Ramos (cell line): ENCODE data around the gene GLI2.

Experiments
- in situ Hi-C: fragments of 300-500 bp; cut with MboI; formaldehyde crosslinking; loops from one replicate; pipeline ENCODE4 v1.14.3; 2022; ENCODE audit warnings: low sequenced_read_pairs; ENCODE audit not compliant: unreplicated experiment

The GLI2 gene

DNA sequence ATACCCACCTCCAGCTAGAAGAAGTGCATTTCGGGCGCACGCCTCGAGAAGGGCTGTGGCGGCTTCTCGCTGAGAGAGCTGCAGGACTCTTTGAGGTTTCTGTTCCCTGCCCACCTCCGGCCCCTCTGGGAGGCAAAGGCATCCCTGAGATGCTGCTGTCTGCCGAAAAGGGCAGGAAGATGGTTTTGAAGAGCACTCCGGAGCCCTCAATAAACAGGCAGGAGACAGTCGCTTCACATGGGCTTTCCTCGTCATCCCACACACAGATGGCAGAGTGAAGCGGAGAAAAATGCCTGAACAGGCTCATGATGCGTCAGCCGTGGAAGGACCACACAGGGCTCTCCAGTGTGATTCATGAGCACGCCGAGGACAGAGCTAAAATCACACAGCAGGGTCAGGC lies 25.4 kb upstream of the GLI2 start:
- in situ Hi-C loops: no loop called here

DNA sequence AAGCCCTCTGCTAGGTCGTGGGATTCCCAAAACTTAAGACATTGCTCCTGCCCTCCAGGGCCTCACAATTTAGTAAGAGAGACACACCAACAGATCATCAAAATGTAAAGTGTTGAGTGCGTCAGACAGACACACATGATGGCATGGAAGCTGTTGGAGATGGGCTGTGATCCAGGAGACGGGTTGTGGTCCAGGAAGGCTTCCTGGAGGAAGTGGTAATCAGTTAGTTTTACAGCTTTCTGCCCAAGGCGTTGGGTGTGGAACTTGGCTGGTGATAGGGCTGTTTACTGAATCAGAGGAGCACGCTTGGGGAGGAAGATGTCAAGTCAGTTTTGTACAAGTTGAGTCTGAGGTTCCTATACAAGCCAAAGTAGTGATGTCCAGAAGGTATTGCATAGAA lies 24.0 kb upstream of the GLI2 start:
- in situ Hi-C loops: no loop called here

DNA sequence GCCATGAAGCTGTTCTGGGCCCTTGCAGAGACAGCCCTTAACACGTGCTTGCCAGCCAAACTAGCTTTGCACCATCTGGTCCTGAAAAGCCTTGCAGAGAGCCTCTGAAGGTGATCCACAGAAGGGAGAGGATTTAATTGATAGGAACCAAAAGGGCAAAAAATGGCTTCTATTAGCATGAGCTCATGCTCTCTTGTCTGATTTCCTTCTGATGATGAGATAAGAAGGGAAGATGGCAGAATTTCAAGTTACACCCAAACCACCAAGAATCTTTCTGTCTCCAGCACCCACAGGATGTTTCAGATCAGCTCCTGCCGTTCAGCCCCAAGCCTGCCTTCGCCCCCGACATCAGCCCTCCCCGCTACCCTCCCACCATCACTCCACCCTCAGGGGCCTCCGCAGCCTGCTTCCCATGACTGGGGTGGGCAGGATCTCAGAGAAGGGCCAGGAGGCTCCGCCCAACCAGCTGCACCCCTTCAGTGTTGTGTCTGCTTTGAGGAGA lies 23.4 kb upstream of the GLI2 start:
- in situ Hi-C loops: no loop called here

GRCh38 chr2:120715353-120715752 lies 20.3 kb upstream of the GLI2 start:
- in situ Hi-C loops: no loop called here

GRCh38 chr2:120715941-120716340 lies 19.7 kb upstream of the GLI2 start:
- in situ Hi-C loops: no loop called here

DNA sequence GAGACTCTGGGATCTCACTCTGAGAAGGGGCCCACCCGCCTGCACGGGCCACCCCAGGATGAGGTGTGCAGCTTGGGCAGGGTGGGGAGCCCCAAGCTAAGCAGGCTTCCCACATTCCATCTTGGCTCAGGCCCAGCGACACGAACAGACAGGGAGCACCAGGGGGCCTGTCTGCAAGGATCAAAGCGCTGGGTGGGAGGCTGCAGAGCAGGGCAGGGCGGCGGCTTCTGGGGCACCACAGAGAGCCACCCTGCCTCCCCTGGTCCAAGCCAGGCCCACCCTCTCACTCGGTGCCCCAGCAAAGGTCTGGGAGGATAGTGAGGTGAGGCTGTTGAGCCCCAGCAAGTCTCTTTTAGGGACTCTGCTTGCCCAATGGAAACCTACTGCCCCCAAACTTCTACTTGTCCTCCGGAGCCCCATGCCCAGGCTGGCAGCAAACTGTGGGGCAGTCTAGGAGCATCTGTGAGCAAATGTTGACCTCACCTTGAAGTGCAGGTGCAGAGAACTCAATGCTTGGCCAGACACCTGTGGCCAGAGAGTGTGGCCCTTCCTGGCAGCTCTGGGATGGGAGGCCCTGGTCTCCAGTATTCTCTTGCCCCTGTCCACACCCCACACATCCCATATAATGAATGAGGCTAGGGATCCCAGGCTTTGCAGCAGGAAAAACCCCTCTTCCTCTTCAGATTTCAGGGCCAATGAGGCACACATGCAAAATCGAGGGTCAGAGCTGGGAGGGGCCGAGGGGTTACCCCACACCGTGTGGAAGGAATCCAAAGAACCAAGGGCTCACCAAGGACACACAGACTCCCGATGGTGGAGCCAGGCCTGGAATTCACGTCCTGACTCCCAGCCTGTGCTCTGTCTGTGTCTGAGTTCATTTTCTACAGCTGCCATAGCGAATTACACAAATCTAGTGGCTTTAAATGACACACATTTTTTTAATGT lies 18.8 kb upstream of the GLI2 start:
- in situ Hi-C loops: no loop called here

GRCh38 chr2:120719491-120719890 lies 16.2 kb upstream of the GLI2 start:
- in situ Hi-C loops: no loop called here

DNA sequence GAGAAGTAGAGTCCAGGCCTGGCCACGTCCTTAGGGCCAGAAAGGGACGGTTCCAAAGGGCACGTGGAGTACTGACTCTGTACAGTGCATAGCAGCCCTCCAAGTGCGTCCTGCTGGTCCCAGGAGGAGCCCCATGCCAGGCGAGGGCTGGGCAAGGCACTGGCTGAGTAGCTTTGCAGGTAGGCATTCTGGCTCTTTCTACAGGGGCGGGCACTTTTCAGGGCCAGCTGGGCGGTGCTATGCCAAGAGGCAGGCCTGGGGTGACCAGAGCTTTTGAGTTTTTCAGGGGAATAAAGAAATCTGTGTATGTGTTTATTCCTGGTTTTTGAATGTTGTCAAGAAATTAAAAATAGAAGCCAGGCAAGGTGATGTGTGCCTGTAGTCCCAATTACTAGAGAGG lies 15.4 kb upstream of the GLI2 start:
- in situ Hi-C loops: no loop called here

DNA sequence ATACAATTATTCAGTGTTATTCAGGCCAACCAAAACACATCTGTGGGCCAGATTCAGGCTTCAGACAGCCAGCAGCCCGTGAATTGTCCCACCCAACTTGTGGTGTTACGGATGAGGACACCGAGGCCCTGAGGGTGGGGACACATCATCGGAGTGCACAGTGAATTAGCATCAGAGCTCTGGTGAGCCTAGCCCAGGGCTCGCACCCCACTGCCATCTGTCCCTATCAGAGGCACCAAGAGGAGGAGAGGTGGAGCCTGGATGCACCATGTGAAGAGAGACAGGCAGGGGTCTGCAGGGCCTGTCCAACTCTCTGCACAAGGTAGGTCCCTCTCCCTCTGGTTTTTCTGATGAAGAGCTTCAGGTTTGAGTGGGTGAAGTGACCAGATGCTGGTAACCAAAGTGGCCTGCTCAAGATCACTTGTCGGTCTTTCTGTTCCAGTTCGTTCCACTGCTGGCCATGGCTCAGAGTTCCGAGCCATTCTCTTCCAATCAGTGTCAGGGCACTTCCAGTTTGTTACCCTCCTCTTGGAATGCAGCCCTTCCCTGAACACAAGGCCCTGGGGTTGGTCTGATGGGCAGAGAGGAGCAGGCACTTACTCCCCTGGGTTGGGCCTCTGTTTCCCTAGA lies 14.8 kb upstream of the GLI2 start:
- in situ Hi-C loops: no loop called here

DNA sequence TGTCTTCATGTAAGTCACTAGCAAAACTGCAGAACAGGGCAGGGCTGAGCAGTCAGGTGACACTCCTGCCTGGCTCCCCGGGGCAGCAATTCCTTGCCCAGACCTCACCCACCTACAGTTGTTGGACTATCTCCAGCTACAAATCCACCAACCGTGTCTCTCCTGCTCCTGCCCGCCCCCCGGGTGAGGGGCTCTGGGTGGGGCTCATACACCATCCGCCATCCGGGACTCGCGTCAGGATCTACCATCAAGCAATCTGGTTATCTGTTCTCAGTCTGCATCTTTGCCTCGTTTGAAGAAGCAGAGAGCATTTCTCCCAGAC lies 13.5 kb upstream of the GLI2 start:
- in situ Hi-C loops: no loop called here

DNA sequence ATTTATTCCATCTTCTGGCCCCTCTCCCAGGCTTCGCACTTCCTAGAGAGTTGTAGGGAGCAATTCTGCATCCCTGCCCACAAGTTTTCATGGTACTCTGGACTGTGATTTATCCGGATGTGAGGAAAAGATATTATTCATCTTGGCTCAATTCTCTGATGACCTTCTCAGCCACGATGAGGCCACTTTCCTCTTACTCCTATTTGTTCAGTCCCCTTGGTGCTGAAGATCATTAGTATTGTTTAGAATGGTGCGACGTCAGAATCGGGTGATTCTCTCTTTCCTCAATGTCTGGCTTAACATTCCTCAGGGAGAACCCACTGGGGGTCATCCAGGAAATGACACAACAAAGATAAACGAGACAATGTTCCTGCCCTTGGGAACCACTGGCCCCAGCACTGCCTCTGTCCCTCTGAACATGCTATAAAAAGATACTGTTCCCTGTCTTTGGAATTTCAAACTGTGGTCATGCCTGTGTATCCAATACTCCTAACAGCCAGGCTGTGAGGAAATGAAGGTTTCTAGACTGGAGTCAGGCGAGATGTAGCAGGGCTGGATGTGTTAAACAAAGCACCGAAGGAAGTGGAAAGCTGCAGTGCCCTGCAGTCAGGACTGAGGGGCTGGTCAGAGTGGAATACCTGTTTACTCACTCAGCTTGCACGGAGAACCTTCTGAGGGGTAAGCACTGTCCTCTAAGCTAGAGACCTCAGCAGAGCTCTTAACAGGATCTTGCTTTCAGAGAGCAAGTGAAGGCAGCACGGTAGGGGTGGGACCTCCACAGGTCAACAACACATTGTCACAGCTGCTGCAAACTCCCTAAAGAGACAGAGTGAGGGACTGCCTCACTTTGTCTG lies 12.9 kb upstream of the GLI2 start:
- in situ Hi-C loops: no loop called here

- in situ Hi-C loops: no loop called here
Measured at GRCh38 chr2:120726245-120726644, 9.4 kb upstream of the GLI2 start.

GRCh38 chr2:120729406-120730399 lies 6.0 kb upstream of the GLI2 start:
- in situ Hi-C loops: no loop called here

DNA sequence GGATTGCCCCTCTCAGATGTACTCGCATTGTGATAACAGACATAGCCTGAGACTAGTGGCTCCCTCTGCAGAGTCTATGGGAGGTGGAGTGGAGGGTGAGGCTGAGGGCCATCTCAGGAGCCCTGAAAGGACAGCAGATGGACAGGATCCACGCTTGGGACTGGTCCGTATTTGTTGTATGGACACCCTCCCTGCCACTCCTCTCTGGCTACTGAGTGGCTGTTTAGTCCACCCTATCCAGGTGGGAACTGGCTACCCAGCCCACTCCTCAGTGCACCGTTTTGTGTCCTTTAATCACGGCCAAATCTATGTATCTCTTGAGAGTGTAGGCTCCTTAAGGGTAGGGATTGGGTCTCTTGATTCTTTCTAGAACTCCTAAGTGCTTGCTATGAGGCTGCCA lies 4.5 kb upstream of the GLI2 start:
- in situ Hi-C loops: no loop called here

DNA sequence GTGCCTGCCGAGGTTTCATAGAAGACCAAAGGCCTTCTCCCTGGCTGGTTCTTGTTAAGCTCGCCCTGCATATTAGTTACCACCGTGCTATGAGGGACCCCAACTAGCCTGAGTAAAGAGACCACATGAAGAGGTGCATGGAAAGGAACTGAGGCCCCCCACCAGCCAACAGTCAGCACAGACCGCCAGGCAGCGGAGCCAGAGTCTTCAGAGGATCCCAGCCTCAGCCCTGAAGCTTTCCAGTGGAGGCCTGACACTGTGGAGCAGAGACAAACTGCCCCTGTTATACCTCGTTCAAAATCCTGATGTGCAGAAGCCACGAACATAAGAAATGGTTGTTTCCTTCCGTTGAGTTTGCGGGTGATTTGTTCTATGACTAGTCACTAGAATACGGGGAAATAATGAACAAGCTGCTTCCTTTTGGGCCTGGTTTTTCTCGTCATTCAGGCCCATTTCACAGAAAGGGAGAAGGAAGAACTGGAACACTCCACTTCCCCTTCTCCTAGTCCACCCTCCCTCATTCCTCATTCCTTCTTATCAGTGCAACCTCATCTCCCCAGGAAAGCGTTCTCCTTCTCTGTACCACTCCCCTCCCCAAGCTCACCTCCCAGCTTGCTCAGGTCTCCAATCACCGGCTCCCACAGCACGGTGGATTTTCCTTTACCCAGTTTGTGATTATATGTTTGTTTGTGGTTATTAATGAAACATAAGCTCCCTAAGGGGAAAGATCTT lies 3.0 kb upstream of the GLI2 start:
- in situ Hi-C loops: no loop called here

- in situ Hi-C loops: no loop called here
Measured at GRCh38 chr2:120733238-120733932, 2.3 kb upstream of the GLI2 start.

DNA sequence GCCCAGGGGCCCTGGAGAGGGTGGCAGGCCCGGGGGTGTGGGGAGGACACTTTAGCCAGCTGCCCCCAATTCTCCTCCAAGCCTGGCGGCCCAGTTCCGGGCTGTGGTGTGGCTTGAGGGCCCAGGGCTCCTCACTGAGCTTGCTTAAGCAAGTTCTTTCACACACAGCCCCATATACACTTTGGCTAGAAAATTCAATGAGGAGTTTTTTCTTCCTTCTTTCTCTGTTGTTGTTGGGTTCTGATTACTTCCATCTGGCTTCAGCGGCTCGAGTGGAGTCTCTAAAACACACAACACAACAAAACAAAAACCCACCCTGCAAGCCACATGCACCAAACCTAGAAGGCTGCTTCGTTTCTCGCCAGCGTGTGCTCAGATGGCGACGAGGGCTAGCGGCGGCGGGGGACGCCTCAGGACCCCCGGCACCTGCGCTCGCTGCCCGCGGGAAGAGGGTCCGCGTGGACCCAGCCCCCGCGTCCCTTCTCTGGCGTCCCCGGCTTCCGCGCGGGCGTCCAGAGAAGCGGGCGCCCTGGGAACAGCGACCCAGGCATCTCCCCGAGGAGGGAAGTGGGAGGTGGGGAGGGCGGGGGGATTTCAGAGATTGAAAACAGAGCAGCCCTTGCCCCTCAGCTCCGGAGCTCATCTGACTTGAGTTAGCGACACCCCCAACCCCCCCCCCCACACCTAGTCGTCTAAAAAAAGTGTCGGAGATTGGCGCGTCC lies 577 bp upstream of the GLI2 start:
- in situ Hi-C loops: no loop called here

DNA sequence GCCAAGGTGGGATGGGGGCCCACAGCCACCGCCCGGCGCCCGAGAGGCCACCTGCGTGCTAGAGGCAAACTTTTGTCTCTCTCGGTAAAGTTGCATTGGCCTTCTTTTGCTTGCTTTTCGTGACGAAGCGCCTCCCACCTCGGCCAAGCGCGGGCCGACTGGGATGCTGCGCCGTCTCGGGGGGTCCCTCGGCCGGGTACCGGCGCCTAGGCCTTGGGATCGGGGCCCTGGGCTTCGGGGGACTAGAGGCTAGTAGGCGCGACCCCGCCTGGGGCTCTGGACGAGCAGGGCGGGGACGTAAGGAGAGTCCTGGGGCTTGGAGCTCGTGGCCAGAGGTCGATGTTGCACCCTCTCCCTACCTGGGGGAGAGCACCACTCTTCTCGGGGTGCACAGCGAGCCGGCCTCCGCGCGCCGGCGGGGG lies 545 bp downstream of the GLI2 start:
- in situ Hi-C loops: no loop called here
